ENCODE measurements around the gene GULP1.
"Not testable (repeated sequence)": the region's sequence is repeated elsewhere in the genome, so short reads cannot be mapped to it uniquely, and the experiment has no call there.

GRCh38 chr2:188606596-188606995 lies 314.9 kb downstream of the GULP1 start:
- TF ChIP-seq, protein P1, sequence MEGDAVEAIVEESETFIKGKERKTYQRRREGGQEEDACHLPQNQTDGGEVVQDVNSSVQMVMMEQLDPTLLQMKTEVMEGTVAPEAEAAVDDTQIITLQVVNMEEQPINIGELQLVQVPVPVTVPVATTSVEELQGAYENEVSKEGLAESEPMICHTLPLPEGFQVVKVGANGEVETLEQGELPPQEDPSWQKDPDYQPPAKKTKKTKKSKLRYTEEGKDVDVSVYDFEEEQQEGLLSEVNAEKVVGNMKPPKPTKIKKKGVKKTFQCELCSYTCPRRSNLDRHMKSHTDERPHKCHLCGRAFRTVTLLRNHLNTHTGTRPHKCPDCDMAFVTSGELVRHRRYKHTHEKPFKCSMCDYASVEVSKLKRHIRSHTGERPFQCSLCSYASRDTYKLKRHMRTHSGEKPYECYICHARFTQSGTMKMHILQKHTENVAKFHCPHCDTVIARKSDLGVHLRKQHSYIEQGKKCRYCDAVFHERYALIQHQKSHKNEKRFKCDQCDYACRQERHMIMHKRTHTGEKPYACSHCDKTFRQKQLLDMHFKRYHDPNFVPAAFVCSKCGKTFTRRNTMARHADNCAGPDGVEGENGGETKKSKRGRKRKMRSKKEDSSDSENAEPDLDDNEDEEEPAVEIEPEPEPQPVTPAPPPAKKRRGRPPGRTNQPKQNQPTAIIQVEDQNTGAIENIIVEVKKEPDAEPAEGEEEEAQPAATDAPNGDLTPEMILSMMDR (tag by site-specific recombination; IDR thresholded peaks at IDR 0.05) = not testable (repeated sequence)
- not testable (repeated sequence) for TF ChIP-seq MZF1 (tag by site-specific recombination; IDR thresholded peaks at IDR 0.05; ENCODE audit: borderline replicate concordance); REPIN1 (tag by site-specific recombination; IDR thresholded peaks at IDR 0.05; ENCODE audit: low read depth); SP2 (tag by site-specific recombination; IDR thresholded peaks at IDR 0.05); ZNF423 (tag by site-specific recombination; IDR thresholded peaks at IDR 0.05); ZNF10 (tag by site-specific recombination; IDR thresholded peaks at IDR 0.05); ZNF341 (tag by site-specific recombination; IDR thresholded peaks at IDR 0.05; ENCODE audit: low read depth); ZNF292 (tag by site-specific recombination; IDR thresholded peaks at IDR 0.05; ENCODE audit: borderline replicate concordance, low read depth); ZNF19 (tag by site-specific recombination; IDR thresholded peaks at IDR 0.05; ENCODE audit: low read depth); ZNF747 (tag by site-specific recombination; IDR thresholded peaks at IDR 0.05); ZNF707 (tag by site-specific recombination; IDR thresholded peaks at IDR 0.05)
- TF ChIP-seq, protein P2, sequence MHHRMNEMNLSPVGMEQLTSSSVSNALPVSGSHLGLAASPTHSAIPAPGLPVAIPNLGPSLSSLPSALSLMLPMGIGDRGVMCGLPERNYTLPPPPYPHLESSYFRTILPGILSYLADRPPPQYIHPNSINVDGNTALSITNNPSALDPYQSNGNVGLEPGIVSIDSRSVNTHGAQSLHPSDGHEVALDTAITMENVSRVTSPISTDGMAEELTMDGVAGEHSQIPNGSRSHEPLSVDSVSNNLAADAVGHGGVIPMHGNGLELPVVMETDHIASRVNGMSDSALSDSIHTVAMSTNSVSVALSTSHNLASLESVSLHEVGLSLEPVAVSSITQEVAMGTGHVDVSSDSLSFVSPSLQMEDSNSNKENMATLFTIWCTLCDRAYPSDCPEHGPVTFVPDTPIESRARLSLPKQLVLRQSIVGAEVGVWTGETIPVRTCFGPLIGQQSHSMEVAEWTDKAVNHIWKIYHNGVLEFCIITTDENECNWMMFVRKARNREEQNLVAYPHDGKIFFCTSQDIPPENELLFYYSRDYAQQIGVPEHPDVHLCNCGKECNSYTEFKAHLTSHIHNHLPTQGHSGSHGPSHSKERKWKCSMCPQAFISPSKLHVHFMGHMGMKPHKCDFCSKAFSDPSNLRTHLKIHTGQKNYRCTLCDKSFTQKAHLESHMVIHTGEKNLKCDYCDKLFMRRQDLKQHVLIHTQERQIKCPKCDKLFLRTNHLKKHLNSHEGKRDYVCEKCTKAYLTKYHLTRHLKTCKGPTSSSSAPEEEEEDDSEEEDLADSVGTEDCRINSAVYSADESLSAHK (tag by site-specific recombination; IDR thresholded peaks at IDR 0.05) = not testable (repeated sequence)

Data from HEK293 (cell line).